NCI-H1105 treated with DMSO at 0.1 percent for 48 hours (cell line): Measurements from ENCODE around the gene RAB13.

Source experiments
- DNase-seq: peaks from one replicate; lab custom pipeline; 2025; lab: John Stamatoyannopoulos, UW

The RAB13 gene

DNA sequence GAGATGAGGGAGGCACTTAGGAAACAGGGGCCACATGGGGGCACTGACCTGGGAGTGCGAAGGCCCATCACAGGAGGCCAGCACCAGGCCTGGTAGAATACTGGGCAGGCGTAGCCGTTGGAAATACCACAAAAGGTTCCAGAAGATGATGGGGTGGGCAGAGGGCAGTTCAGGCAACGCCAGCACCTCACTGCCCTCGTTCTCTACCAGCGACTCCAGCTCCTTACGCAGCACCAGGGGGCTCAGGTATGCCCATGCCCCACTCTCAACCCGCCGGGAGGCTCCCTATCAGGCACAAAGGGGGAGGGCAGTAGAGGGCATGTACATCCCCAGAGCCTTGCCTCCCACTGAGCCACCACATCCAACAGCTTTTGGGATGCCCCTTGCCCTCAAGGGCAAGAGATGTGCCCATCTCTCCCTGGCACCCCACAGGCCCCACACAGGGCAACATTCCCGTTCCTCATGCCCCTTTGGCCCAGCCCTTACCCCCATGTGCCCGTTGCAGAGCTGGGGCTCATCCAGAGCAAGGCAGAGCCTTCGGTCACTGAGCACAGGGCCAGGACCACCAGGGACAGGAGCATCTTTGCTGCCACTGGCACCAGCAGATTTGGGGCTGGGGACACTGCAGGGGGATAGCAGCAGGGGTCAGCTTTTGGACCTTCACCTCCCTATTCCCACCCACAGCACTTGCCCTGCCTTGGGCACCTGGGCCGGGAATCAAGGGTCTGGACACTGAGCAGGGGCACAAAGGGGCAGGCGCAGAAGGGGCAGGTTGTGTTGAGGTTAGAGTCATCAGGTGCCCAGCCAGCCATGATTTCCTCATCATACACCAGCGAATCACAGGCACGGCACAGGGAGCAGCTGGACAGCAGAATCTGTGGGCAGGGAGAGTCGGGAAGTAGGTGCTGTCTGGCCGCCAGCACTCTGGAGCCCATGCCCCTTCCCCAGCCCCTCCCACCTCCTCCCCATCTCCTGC is 53.7 kb downstream of the RAB13 start:
- no peak for DNase-seq
